Endothelial cell of umbilical vein (primary cell): Measurements from ENCODE around the gene IPO4. TPM values are rescaled to one million over a fixed set of nuclear protein-coding genes. Genes with fewer than 3 reads are reported as not detected.
A peak's percentile ranks its signal among the peaks of the same experiment; 100 is the strongest.

Source experiments
- BruUV-seq: library from RNA; stranded (reverse); fragments of 400-500 nt; replicated peaks from 2 replicates; lab custom pipeline; 2021; lab: Mats Ljungman, UMichigan
- CTCF ChIA-PET: fragments of 300-600, 350-600 bp; sonication (Branson Sonifier 250); formaldehyde crosslinking; loops from one replicate; lab custom pipeline; 2021; ENCODE audit warnings: antibody characterized with exemption, inconsistent platforms; lab: Charles Lee
- POLR2A ChIA-PET: fragments of 300-600, 350-600 bp; sonication (Branson Sonifier 250); formaldehyde crosslinking; loops from one replicate; lab custom pipeline; 2021; ENCODE audit warnings: antibody characterized with exemption, inconsistent platforms; lab: Charles Lee
- DNase-seq: peaks from one replicate; pipeline ENCODE4 v3.0.0-alpha.2; 2011; ENCODE audit warnings: low read depth, low spot score
- FAIRE-seq: peaks from 2 replicates; lab custom pipeline; 2011; peaks lifted over from hg19 to GRCh38; lab: Jason Lieb, UNC
- H2AFZ ChIP-seq: 2 replicates; pipeline ENCODE4 v1.6.0; 2012; ENCODE audit warnings: low read depth, low read length, control low read depth, inconsistent platforms
- H3K27ac ChIP-seq: 2 replicates; pipeline ENCODE4 v1.5.1; 2011; ENCODE audit warnings: low read depth, mild to moderate bottlenecking, control low read depth, low read length, moderate library complexity; ENCODE audit not compliant: insufficient read depth
- H3K27me3 ChIP-seq, 2 experiments: 2 replicates each; pipeline versions ENCODE4 v1.6.0 to v1.6.1; 2011; ENCODE audit warnings: low read length in 2 of 2, mixed read lengths in 1 of 2; ENCODE audit not compliant: control insufficient read depth in 2 of 2, insufficient read depth in 2 of 2
- H3K36me3 ChIP-seq, 2 experiments: 2 replicates in 1 of 2; 3 replicates in 1 of 2; pipeline ENCODE4 v1.5.1; 2011; ENCODE audit warnings: low read length in 2 of 2, mild to moderate bottlenecking in 1 of 2, moderate library complexity in 1 of 2; ENCODE audit not compliant: control insufficient read depth in 2 of 2, insufficient read depth in 2 of 2; ENCODE audit errors: extremely low read depth in 1 of 2
- H3K4me1 ChIP-seq: 3 replicates; pipeline ENCODE4 v1.5.1; 2011; ENCODE audit warnings: mild to moderate bottlenecking, low read length; ENCODE audit not compliant: control insufficient read depth, insufficient read depth; ENCODE audit errors: extremely low read depth
- H3K4me2 ChIP-seq: 2 replicates; pipeline ENCODE4 v1.6.1; 2011; ENCODE audit warnings: low read length, control low read depth, mixed read lengths; ENCODE audit not compliant: insufficient read depth
- H3K4me3 ChIP-seq, 3 experiments: fragments of 200-600 bp in 1 of 3; sonication (generic), shearing (Covaris generic) in 1 of 3; replicated peaks in 1 of 3; 2 replicates each; pipeline ENCODE4 v1.5.1; 2011 to 2016; ENCODE audit warnings: control low read depth in 3 of 3, low read length in 3 of 3, mild to moderate bottlenecking in 2 of 3, inconsistent platforms in 1 of 3, low read depth in 1 of 3, moderate library complexity in 1 of 3; ENCODE audit not compliant: insufficient read depth in 1 of 3
- H3K79me2 ChIP-seq: 2 replicates; pipeline ENCODE4 v1.6.0; 2012; ENCODE audit warnings: low read length, inconsistent platforms; ENCODE audit not compliant: control insufficient read depth, insufficient read depth
- H3K9ac ChIP-seq: replicated peaks from 2 replicates; pipeline ENCODE3; 2011; ENCODE audit warnings: low read length, control low read depth; ENCODE audit not compliant: insufficient read depth; ENCODE audit errors: extremely low read depth
- H3K9me1 ChIP-seq: replicated peaks from 3 replicates; pipeline ENCODE4 v1.6.0; 2011; ENCODE audit warnings: mild to moderate bottlenecking, low read length; ENCODE audit not compliant: control insufficient read depth, insufficient read depth; ENCODE audit errors: extremely low read depth
- H3K9me3 ChIP-seq: replicated peaks from 2 replicates; pipeline ENCODE4 v1.5.1; 2012; ENCODE audit warnings: low read length, inconsistent platforms; ENCODE audit not compliant: control insufficient read depth, insufficient read depth
- H4K20me1 ChIP-seq: replicated peaks from 2 replicates; pipeline ENCODE3; 2011; ENCODE audit warnings: mild to moderate bottlenecking, low read length; ENCODE audit not compliant: control insufficient read depth, insufficient read depth; ENCODE audit errors: extremely low read depth
- CTCF ChIP-seq, 2 donors: IDR thresholded peaks; 1 replicate in 1 of 2; 2 replicates in 1 of 2; pipeline ENCODE4 v1.5.1; 2011; ENCODE audit warnings: low read length in 2 of 2, mild to moderate bottlenecking in 2 of 2, moderate library complexity in 2 of 2, control low read depth in 1 of 2, inconsistent platforms in 1 of 2, low read depth in 1 of 2; ENCODE audit not compliant: insufficient read depth in 1 of 2; ENCODE audit errors: extremely low read depth in 1 of 2
- EZH2 ChIP-seq: IDR thresholded peaks from 2 replicates; pipeline ENCODE4 v1.6.1; 2012; ENCODE audit warnings: borderline replicate concordance, low read depth, mild to moderate bottlenecking, moderate library complexity, low read length, inconsistent platforms; ENCODE audit not compliant: severe bottlenecking
- FOS ChIP-seq: IDR thresholded peaks from 2 replicates; pipeline ENCODE4 v1.6.1; 2011; ENCODE audit warnings: mild to moderate bottlenecking, low read length, moderate library complexity, borderline replicate concordance; ENCODE audit not compliant: insufficient read depth
- GATA2 ChIP-seq: IDR thresholded peaks from 2 replicates; pipeline ENCODE4 v1.7.0; 2011; ENCODE audit warnings: low read depth, mild to moderate bottlenecking, moderate library complexity, mixed read lengths, low read length; ENCODE audit not compliant: insufficient read length, insufficient read depth
- JUN ChIP-seq: IDR thresholded peaks from 2 replicates; pipeline ENCODE4 v1.6.1; 2011; ENCODE audit warnings: borderline replicate concordance, low read depth; ENCODE audit not compliant: insufficient read length, insufficient read depth
- MAX ChIP-seq: IDR thresholded peaks from 2 replicates; pipeline ENCODE4 v1.6.1; 2011; ENCODE audit not compliant: insufficient read depth, insufficient read length
- MYC ChIP-seq: IDR thresholded peaks from one replicate; pipeline ENCODE4 v1.6.1; 2011; ENCODE audit warnings: mild to moderate bottlenecking, low read depth, low read length
- POLR2A ChIP-seq: IDR thresholded peaks from 2 replicates; pipeline ENCODE4 v1.6.1; 2012; ENCODE audit warnings: low read depth, mild to moderate bottlenecking, control low read depth, low read length
- POLR2AphosphoS5 ChIP-seq: IDR thresholded peaks from 2 replicates; pipeline ENCODE4 v1.6.1; 2012; ENCODE audit warnings: low read depth, mild to moderate bottlenecking, control low read depth, low read length, moderate library complexity; ENCODE audit not compliant: insufficient read depth
- dilution Hi-C: fragments of 300-500 bp; cut with MboI; formaldehyde crosslinking; loops from one replicate; pipeline ENCODE4 v1.15.0; 2019; ENCODE audit warnings: low sequenced_read_pairs; ENCODE audit not compliant: extremely low pct_ligation_motif_present
- intact Hi-C: fragments of 100-400 bp; cut with micrococcal nuclease; formaldehyde crosslinking; loops from one replicate; pipeline ENCODE4 v1.10.0; 2022
- polyA plus RNA-seq, 4 experiments: library from polyadenylated mRNA; depleted of rRNA in 3 of 4; stranded (reverse) in 3 of 4; unstranded in 1 of 4; fragments of >200 nt; gene quantifications; 2 replicates each; pipeline versions ENCODE4 v1.2.1 to v1.2.3, GENCODE V29; 2011 to 2012; ENCODE audit warnings: missing spikeins in 1 of 4
- total RNA-seq: library from RNA; stranded (reverse); gene quantifications from 2 replicates; pipeline ENCODE4 v1.2.3, GENCODE V29; 2021

IPO4 gene
- total and polyA plus RNA-seq, 2 donors (not counting 3 experiments of a cell fraction or from before 2014, with no cell fraction given), result 24.6 to 66.5 TPM

- Histone ChIP-seq H3K27me3 (no peaks in the 10 kb centered on the region), H3K4me3 (peak within 1 kb of the TSS; percentile 36 to 82 (median 69)), H3K4me1 (peaks cover 16% of the 10 kb centered on the region), H3K4me2 (peak within 1 kb of the TSS; percentile 90), H3K9me3 (no peaks in the 10 kb centered on the region), H3K9me1 (no peaks in the 10 kb centered on the region), H3K79me2 (peaks cover 35% of the 10 kb centered on the region), H2AFZ (peak within 1 kb of the TSS; percentile 67), H3K27ac (peak within 1 kb of the TSS; percentile 93), H3K9ac (peak within 1 kb of the TSS; percentile 94), H4K20me1 (no peaks in the 10 kb centered on the region), H3K36me3 (peaks cover 5 to 14% of the 10 kb centered on the region in 2 experiments)
- intact Hi-C loops (loop anchor here (1.0 to 2.0 kb wide), 4 partner anchors 18 to 47 kb away; partner anchors contain the start of genes CHMP4A, GMPR2, NEDD8 and TINF2), dilution Hi-C loops (no loop called here)
- peak; percentile 67 for TF ChIP-seq MAX
- no peak for TF ChIP-seq POLR2A
- TF ChIP-seq EZH2, result no peak
- TF ChIP-seq JUN, result no peak
- TF ChIP-seq MYC, result peak; percentile 41
- TF ChIP-seq GATA2, result no peak
- peak; percentile 32 for TF ChIP-seq FOS
- TF ChIP-seq CTCF (IDR thresholded peaks at IDR 0.05; ENCODE audit: extremely low read depth in 1 of 2, insufficient read depth in 1 of 2, low read depth in 1 of 2, low read length in 2 of 2), result no peak
- TF ChIP-seq POLR2AphosphoS5, result peak; percentile 58
- DNase-seq (peak; percentile 93), FAIRE-seq (peak; percentile 90)
- ChIA-PET CTCF (interaction anchor here (0.9 to 3.9 kb wide), 12 partner anchors 14 to 236 kb away, joined by 3 to 19 read pairs (median 6); partner anchors contain the start of genes CHMP4A, CIDEB, IRF9 and LTB4R), POLR2A (interaction anchor here (0.7 to 1.8 kb wide), 6 partner anchors 9 to 49 kb away, joined by 3 to 14 read pairs (median 5); partner anchors contain the start of genes CHMP4A, PSME2, RNF31 and TINF2)
- BruUV-seq, result no TSS peak
Observed at GRCh38 chr14:24195186-24196070, 6.8 kb upstream of the IPO4 start, which contains the start of gene TM9SF1. Gene TM9SF1 (minus strand): TSS chr14:24195441. CDS start chr14:24195019, 422 bp downstream.
